Activated gamma-delta T cell treated with anti-CD3 and anti-CD28 coated beads, Interleukin-2, amount 50 U/mL, for 16 hours (primary cell): ENCODE data around the gene LRRC30.

ENCODE experiments used
- DNase-seq: peaks from one replicate; pipeline ENCODE4 v3.0.0-alpha.2; 2020; ENCODE audit warnings: low read depth

The LRRC30 gene

GRCh38 chr18:7237673-7238272 lies 6.9 kb downstream of the LRRC30 start:
- no peak for DNase-seq

GRCh38 chr18:7242926-7243325 lies 12.0 kb downstream of the LRRC30 start:
- no peak for DNase-seq

GRCh38 chr18:7248877-7249276 lies 18.0 kb downstream of the LRRC30 start:
- DNase-seq, result no peak

- no peak for DNase-seq
Observed at GRCh38 chr18:7254163-7254562, 23.3 kb downstream of the LRRC30 start.

- DNase-seq, result no peak
Observed at GRCh38 chr18:7255054-7255453, 24.2 kb downstream of the LRRC30 start.

- DNase-seq, result no peak
Observed at GRCh38 chr18:7255643-7256042, 24.8 kb downstream of the LRRC30 start.

GRCh38 chr18:7256618-7257425 lies 25.9 kb downstream of the LRRC30 start:
- no peak for DNase-seq

GRCh38 chr18:7257426-7257740 lies 26.5 kb downstream of the LRRC30 start:
- no peak for DNase-seq

GRCh38 chr18:7259475-7259874 lies 28.6 kb downstream of the LRRC30 start:
- no peak for DNase-seq

GRCh38 chr18:7261199-7261598 lies 30.3 kb downstream of the LRRC30 start:
- no peak for DNase-seq

GRCh38 chr18:7267973-7268372 lies 37.1 kb downstream of the LRRC30 start:
- no peak for DNase-seq

GRCh38 chr18:7269942-7270341 lies 39.1 kb downstream of the LRRC30 start:
- no peak for DNase-seq

GRCh38 chr18:7272311-7273049 lies 41.6 kb downstream of the LRRC30 start:
- DNase-seq, result no peak

- DNase-seq, result no peak
Observed at GRCh38 chr18:7273301-7273921, 42.5 kb downstream of the LRRC30 start.

- no peak for DNase-seq
Observed at GRCh38 chr18:7281579-7281978, 50.7 kb downstream of the LRRC30 start.
